WERI-Rb-1 (cell line): ENCODE data around the gene HDAC4.

Experiments used
- DNase-seq: peaks from one replicate; pipeline ENCODE4 v3.0.0-alpha.2; 2020
- H3K27ac ChIP-seq: fragments of 250-450 bp; sonication (Bioruptor Pico); 2 replicates; pipeline ENCODE4 v1.5.1; 2020; ENCODE audit warnings: mild to moderate bottlenecking, moderate library complexity
- H3K27me3 ChIP-seq: fragments of 250-450 bp; sonication (Bioruptor Pico); 2 replicates; pipeline ENCODE4 v1.5.1; 2021; ENCODE audit warnings: mild to moderate bottlenecking, low read depth, moderate library complexity; ENCODE audit not compliant: insufficient read depth, severe bottlenecking
- H3K36me3 ChIP-seq: fragments of 250-450 bp; sonication (Bioruptor Pico); 2 replicates; pipeline ENCODE4 v1.5.1; 2020; ENCODE audit warnings: mild to moderate bottlenecking, moderate library complexity
- H3K4me3 ChIP-seq: 2 replicates; pipeline ENCODE4 v1.5.1; 2011; ENCODE audit warnings: low read depth, mild to moderate bottlenecking, control low read depth, low read length
- H3K9me3 ChIP-seq: fragments of 250-450 bp; sonication (Bioruptor Pico); 2 replicates; pipeline ENCODE4 v1.5.1; 2021; ENCODE audit warnings: mild to moderate bottlenecking, moderate library complexity; ENCODE audit not compliant: severe bottlenecking
- CTCF ChIP-seq: IDR thresholded peaks from 2 replicates; pipeline ENCODE4 v1.5.1; 2011; ENCODE audit warnings: low read depth, mild to moderate bottlenecking, control low read depth, inconsistent platforms, low read length

HDAC4 gene

GRCh38 chr2:239269916-239270315 lies 130.9 kb downstream of the HDAC4 start:
- Histone ChIP-seq H3K27ac (no peak overlapping the region), H3K4me3 (no peak overlapping the region), H3K9me3 (no peaks in the 10 kb centered on the region), H3K36me3 (no peaks in the 10 kb centered on the region), H3K27me3 (no peaks in the 10 kb centered on the region)
- DNase-seq, result no peak
- TF ChIP-seq CTCF, result no peak

GRCh38 chr2:239269173-239269885 lies 131.5 kb downstream of the HDAC4 start:
- Histone ChIP-seq H3K27me3 (no peaks in the 10 kb centered on the region), H3K36me3 (no peaks in the 10 kb centered on the region), H3K9me3 (no peaks in the 10 kb centered on the region), H3K27ac (no peak overlapping the region), H3K4me3 (no peak overlapping the region)
- no peak for TF ChIP-seq CTCF
- DNase-seq, result no peak

GRCh38 chr2:239268549-239268948 lies 132.3 kb downstream of the HDAC4 start:
- Histone ChIP-seq H3K4me3 (no peak overlapping the region), H3K27ac (no peak overlapping the region), H3K36me3 (no peaks in the 10 kb centered on the region), H3K27me3 (no peaks in the 10 kb centered on the region), H3K9me3 (no peaks in the 10 kb centered on the region)
- DNase-seq, result no peak
- TF ChIP-seq CTCF, result no peak

- Histone ChIP-seq H3K27me3 (no peaks in the 10 kb centered on the region), H3K36me3 (no peaks in the 10 kb centered on the region), H3K9me3 (no peaks in the 10 kb centered on the region), H3K4me3 (no peak overlapping the region), H3K27ac (no peak overlapping the region)
- DNase-seq, result no peak
- no peak for TF ChIP-seq CTCF
Measured at GRCh38 chr2:239268082-239268481, 132.7 kb downstream of the HDAC4 start.

GRCh38 chr2:239267288-239267951 lies 133.4 kb downstream of the HDAC4 start:
- 0 out of 2 replicates have a peak, but pooled peaks have one; percentile 12 for TF ChIP-seq CTCF
- no peak overlapping the region for H3K27ac ChIP-seq
- H3K27me3 ChIP-seq, result no peaks in the 10 kb centered on the region
- no peak for DNase-seq
- no peaks in the 10 kb centered on the region for H3K9me3 ChIP-seq
- no peak overlapping the region for H3K4me3 ChIP-seq
- H3K36me3 ChIP-seq, result no peaks in the 10 kb centered on the region
